Ascending aorta (tissue), 2 donors: ENCODE data around the gene POU3F1. TPM values are rescaled to one million over a fixed set of nuclear protein-coding genes. Genes with fewer than 3 reads are reported as not detected.

Experiments used
- DNase-seq, 2 donors: peaks; one replicate each; pipeline ENCODE4 v3.0.0-alpha.2; 2019; ENCODE audit warnings: low spot score in 2 of 2
- H3K27ac ChIP-seq, 2 donors: fragments of 200-600 bp; sonication (generic); one replicate each; pipeline ENCODE4 v1.5.1; 2016 to 2017; ENCODE audit warnings: mild to moderate bottlenecking in 1 of 2
- H3K27me3 ChIP-seq: fragments of 200-600 bp; sonication (generic); one replicate; pipeline ENCODE4 v1.5.1; 2017
- H3K36me3 ChIP-seq, 2 donors: fragments of 200-600 bp; sonication (generic); one replicate each; pipeline ENCODE4 v1.5.1; 2016
- H3K4me1 ChIP-seq, 2 donors: fragments of 200-600 bp; sonication (generic); one replicate each; pipeline ENCODE4 v1.5.1; 2016 to 2017; ENCODE audit warnings: mild to moderate bottlenecking in 1 of 2
- H3K4me3 ChIP-seq, 2 donors: fragments of 200-600 bp; sonication (generic); one replicate each; pipeline ENCODE4 v1.5.1; 2016 to 2017; ENCODE audit warnings: mild to moderate bottlenecking in 1 of 2
- H3K9me3 ChIP-seq, 2 donors: fragments of 200-600 bp; sonication (generic); one replicate each; pipeline ENCODE4 v1.5.1; 2016
- intact Hi-C: fragments of 100-400 bp; cut with DNase I; formaldehyde crosslinking; loops from one replicate; pipeline ENCODE4 v1.15.1; 2023
- total RNA-seq: library from RNA; depleted of rRNA; stranded (reverse); fragments of >200 nt; gene quantifications from one replicate; pipeline ENCODE4 v1.1.0, GENCODE V29; 2016
- TF ChIP-seq, protein P1 (sequence below), 3 experiments: fragments of 200-600 bp in 2 of 3; fragments of 450-650 bp in 1 of 3; sonication (generic) in 2 of 3; IDR thresholded peaks; one replicate each; pipeline ENCODE4 v1.5.1; 2016 to 2019; ENCODE audit warnings: antibody characterized with exemption in 3 of 3, mild to moderate bottlenecking in 1 of 3, moderate library complexity in 1 of 3

POU3F1 gene
- total RNA-seq, 1 donor from 2014 or later = not detected

DNA sequence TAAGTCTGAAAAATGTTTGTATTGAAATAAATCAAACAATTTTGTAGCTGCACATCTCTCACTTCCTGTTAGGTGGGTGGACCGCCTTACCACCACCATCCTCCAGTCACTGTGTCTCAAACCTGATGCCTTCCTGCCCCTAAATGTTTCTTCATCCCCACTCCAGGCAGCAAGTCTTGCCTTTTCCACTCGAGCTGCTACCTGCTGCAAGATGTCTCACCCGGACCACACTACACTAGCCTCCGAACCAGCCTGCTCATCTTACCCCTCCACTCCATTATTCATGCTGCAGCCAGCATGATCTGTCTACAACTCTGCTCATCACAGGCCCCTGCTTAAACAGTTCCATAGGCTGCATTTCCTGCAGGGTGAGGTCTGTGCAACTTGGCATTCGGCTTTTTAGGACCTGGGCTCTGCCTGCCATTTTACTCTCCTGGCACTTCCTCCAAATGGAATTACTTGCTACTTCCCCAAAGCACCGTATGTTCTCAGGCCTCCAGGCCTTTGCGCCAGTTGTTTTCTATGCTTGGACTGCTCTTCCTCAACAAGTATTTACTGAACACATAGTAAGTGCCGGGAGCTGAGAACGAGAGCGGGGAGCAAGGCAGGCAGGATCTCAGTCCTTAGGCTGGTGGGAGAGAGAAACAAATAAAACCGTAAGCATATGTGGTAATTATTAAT is 51.6 kb downstream of the POU3F1 start:
- peaks cover 5 to 17% of the 10 kb centered on the region in 2 donors for H3K36me3 ChIP-seq
- peaks cover 11 to 43% of the 10 kb centered on the region in 2 donors for H3K4me1 ChIP-seq
- no peaks in the 10 kb centered on the region for H3K9me3 ChIP-seq
- intact Hi-C loops = loop anchor here (5.0 to 10.0 kb wide), 4 partner anchors 52 to 520 kb away; partner anchors contain the start of genes C1orf122, CDCA8, POU3F1 and YRDC
- TF ChIP-seq, protein P1, sequence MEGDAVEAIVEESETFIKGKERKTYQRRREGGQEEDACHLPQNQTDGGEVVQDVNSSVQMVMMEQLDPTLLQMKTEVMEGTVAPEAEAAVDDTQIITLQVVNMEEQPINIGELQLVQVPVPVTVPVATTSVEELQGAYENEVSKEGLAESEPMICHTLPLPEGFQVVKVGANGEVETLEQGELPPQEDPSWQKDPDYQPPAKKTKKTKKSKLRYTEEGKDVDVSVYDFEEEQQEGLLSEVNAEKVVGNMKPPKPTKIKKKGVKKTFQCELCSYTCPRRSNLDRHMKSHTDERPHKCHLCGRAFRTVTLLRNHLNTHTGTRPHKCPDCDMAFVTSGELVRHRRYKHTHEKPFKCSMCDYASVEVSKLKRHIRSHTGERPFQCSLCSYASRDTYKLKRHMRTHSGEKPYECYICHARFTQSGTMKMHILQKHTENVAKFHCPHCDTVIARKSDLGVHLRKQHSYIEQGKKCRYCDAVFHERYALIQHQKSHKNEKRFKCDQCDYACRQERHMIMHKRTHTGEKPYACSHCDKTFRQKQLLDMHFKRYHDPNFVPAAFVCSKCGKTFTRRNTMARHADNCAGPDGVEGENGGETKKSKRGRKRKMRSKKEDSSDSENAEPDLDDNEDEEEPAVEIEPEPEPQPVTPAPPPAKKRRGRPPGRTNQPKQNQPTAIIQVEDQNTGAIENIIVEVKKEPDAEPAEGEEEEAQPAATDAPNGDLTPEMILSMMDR (IDR thresholded peaks at IDR 0.05) = no peak
- peak overlapping the region; percentile 93 to 96 for H3K27ac ChIP-seq
- DNase-seq = no peak
- H3K27me3 ChIP-seq = no peaks in the 10 kb centered on the region
- H3K4me3 ChIP-seq = peak overlapping the region; percentile 64 to 78

Other genes starting within 250 kb of the POU3F1 start
- gene C1orf122, start 239.0 kb downstream of the POU3F1 start, total RNA-seq = 284 TPM
- 9.7 TPM for gene YRDC, start 238.6 kb downstream of the POU3F1 start, total RNA-seq
- 10.6 TPM for gene MTF1, start 187.2 kb downstream of the POU3F1 start, total RNA-seq
- gene INPP5B, start 99.7 kb downstream of the POU3F1 start, total RNA-seq = 11.7 TPM
- 20.3 TPM for gene SF3A3, start 56.8 kb downstream of the POU3F1 start, total RNA-seq
- gene FHL3, start 41.3 kb downstream of the POU3F1 start, total RNA-seq = 60.1 TPM
- 16.5 TPM for gene UTP11, start 34.1 kb downstream of the POU3F1 start, total RNA-seq